Measurements from ENCODE around the gene SOWAHA.

DNA sequence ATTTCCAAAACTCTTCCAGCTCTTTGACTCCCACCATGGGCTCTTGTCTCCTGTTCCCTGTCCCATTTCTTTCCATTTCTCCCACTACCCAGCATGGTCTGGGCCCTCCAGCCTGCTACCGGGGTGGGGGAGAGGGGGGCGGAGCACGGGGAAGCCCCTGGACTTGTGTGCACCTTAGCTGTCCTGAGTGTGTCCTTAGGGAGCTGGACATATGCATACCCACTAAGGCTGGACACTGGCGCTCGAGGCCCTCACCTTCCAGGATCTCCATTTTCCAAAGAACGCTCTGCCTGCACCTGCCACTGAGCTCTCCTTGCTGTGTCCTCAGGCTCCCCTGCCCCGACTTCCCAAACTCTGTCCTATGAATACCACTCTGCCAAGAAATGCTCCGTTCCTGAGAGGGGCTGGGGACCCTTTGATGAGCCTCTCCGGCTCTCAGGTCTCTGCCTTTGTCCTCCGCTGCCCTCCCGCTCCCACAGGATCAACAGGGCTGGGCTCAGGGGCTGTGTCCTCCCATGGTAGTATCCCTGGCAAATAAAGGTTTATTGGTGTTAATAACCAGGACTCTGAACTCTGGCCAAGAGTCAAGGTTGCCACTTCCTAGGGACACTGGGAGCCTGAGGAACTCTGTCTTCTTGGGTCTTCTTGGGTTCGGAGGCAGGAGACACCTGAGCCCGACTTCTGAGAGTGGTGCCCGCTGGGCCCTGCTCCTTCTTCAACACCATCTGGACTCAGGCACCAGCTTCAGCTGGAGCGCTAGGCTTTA lies 18.2 kb downstream of the SOWAHA start:
- TF ChIP-seq EZH2 (IDR thresholded peaks at IDR 0.05; ENCODE audit: insufficient read depth, poor library complexity, severe bottlenecking) (no peak), EZH2phosphoT487 (IDR thresholded peaks at IDR 0.05; ENCODE audit: insufficient read depth, low read depth) (no peak)

Data from GM23248 (cell line).